LoVo (cell line): Measurements from ENCODE around the gene PLD1.

ENCODE experiments used
- DNase-seq: peaks from one replicate; pipeline ENCODE4 v3.0.0-alpha.2; 2016; ENCODE audit warnings: low spot score

Gene PLD1

DNA sequence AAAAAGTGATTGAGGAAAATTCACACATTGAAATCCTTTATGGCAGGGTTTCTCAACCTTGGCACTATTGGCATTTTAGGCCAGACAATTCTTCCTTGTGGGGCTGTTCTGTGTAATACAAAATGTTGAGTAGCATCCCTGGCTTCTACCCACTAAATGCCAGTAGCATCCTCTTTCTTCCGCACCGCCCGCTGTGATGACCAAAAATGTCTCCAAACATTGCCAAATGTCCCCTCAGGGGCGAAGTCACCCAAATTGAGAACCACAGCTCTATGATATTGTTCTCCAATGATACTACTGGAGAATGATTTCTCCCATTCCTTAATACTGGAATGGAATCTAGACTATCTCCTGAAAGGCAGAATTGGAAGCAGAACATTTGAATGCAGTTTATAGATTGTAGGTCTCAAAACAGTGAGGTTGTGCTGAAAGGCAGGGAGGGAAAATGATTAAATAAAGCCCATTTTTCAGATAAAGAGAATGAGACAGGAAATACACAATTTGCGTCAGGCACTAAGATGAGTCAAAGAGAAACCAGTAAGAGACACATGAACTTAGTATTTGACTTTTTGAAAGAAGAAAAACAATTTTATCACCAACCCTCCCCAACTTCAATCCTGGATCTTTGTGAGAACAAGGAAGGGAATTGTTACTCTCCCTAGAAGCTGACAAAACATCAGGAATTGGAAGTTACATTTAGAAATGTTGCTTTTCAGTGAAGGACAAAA, 248.5 kb downstream of the PLD1 start:
- no peak for DNase-seq

DNA sequence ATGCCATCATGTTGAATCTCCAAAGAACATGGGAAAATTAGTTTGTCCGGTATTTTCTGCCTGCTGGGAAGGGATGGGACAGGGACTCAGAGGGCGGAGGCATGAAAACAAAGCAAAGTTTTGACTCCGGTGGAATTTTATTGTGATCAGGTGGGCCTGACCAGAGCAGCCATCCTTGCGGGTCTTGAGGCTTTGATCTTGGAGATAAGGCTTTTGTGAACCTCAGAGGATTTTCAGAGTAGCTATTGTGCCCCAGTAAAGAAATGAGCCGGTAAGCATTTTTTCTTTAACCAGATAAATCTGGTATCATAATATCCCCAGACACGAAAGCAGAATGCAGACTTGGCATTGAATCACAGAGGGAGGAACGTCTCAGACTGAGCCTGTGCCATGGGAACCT, 250.7 kb downstream of the PLD1 start:
- no peak for DNase-seq

DNA sequence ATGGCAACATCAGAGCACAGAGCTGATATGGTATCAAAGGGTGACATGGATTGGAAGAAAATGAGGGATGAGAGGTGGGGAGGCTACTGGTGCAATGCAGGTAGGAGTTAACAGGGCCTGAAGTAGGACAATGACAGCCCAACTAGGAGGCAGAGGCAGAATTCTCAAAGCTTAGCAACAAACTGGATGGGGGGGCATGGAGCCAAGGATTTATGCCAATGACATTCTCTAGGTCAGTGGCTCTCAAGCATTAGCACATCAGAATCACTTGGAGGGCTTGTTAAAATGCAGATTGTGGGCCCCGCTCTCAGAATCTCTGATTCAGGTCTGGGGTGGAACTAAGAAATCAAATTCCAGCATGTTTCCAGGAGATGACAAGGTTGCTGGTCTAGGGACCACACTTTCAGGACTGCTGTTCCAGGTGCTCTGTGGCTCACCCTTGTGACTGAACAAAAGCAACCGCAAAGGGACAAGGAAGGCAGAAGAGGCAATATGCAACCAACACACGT, 252.0 kb downstream of the PLD1 start:
- no peak for DNase-seq

DNA sequence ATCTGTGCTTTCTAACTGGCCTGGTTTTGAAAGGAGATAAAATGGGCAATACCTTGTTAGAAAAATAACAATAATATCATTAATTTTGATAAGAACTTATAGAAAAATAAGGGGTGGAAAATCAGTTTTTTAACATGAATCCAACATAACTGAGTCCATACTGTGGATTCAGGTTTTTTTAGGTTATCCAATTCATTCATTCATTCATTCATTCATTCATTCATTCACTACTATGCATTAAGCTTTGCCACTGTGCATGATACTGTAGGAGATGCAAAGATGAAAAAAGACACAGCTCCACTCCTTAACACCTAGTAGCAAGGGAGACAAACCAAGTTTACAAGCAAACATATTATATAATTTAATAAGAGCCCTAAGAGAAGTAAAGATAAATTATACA, 253.1 kb downstream of the PLD1 start:
- DNase-seq, result no peak

DNA sequence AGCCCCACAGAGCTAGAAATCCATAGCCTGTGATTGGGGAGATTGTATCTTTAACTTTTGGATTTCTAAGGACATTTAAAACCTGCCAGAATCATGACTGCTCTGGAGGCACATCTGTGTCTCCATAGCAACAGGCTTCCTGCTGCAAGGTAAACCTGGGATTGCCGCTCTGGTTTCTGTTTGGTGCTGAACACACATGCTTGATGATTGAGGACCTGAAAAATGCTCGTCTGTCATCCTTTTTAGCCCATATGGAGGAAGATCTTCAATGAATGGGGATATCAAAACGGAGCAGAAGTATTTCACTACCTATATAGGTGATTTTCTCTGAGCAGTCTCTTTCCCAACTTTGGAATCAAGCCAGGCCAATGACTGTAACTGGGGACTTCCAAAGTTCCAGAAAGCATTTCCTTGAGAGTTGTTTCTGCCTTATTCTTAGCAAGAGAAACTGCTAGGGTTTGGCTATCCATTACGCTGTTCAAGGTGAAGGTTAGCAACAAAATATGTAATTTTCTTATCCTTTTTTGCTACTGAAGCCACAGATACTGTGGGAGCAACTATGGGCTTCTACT, 253.6 kb downstream of the PLD1 start:
- DNase-seq, result no peak

DNA sequence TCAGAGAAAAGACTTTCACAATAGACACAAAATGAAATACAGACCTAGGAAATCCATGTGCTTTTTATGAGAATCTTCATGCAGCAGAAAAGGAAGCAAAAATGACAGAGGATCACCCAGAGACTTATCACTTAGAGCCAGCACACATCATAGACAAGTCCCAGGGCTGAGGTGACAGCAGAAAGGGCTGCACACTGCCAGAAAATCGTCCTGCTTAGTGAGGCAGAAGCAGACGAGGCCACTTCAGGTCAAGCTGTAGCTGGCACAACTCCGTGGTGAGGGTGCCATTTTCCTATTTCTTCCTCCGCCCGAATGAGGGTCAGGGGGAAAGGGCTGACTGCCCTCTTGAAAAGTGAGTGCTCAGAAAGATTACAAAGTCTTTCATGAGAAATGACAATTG, 254.1 kb downstream of the PLD1 start:
- no peak for DNase-seq

DNA sequence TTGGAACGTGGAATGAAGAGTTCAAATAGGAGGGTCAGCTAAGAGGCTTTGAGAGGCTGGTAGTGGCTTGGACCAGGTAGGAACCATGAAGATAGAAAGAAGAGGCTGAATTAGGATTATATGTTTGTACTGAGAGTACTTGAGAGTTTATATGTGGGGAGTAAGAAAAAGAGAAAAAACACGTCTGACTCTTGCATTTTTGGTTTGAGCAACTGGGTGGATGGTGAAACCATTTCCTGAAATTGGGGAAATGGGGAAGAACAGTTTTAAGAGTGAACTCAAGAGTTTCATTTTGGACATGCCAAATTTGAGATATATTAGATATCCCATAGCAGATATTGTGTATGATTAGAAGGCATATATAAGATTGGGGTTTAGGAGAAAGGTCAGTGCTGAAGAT, 257.2 kb downstream of the PLD1 start:
- no peak for DNase-seq

DNA sequence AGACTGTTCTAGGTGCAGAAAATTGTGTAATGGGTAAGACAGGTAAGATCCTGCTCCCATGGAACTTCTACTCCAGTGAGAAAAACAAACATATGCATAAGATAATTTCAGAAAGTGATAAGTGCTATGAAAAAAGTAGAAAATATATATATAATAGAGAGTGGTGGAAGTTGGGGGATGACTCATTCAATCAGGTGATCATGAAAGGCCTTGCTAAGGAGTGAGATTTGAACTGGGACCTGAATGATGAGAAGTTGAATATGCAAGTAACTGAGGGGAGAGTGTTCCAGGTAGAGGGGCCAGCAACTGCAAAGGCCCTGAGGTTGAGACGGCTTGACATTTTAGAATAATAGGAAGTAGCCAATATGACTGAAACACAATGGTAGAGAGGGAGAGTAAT, 257.8 kb downstream of the PLD1 start:
- DNase-seq, result no peak

DNA sequence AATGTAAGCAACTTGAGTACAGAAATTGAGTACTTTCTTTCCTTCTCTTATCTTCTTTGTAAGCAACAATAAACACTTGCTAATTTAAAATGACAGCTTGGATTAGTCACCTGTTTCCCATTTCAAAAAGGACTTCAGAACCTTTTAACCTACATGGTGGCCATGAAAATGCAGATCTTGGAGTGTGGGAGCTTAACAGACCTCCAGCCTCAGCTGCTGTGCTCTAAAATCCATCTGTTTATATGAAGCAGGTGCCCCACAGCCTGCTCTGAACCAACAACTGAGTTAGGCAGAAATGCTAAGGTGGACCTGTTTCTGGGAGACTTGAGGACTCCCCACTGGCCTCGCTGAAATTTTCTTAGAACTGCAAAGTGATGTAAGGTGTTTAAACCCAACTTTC, 259.0 kb downstream of the PLD1 start:
- no peak for DNase-seq
